Measurements from ENCODE around the gene LCE2B.
"Not testable (repeated sequence)": the region's sequence is repeated elsewhere in the genome, so short reads cannot be mapped to it uniquely, and the experiment has no call there.

The LCE2B gene

GRCh38 chr1:152685823-152686222 lies at the start of gene LCE2B:
TSS of gene LCE2B (plus strand) at chr1:152686123. CDS start at chr1:152686844, 721 bp downstream.
- ATAC-seq, DNase-seq: not testable (repeated sequence)

GRCh38 chr1:152640351-152640750 lies 45.6 kb upstream of the LCE2B start:
- DNase-seq (no peak), ATAC-seq (no peak)

- ATAC-seq: no peak
- DNase-seq: no peak
These were observed 42.0 kb upstream of the LCE2B start for GRCh38 chr1:152643945-152644344.

GRCh38 chr1:152645146-152645545 lies 40.8 kb upstream of the LCE2B start:
- DNase-seq (no peak), ATAC-seq (no peak)

- ATAC-seq (no peak), DNase-seq (no peak)
These were observed 39.3 kb upstream of the LCE2B start for GRCh38 chr1:152646656-152647055.

GRCh38 chr1:152654110-152654509 lies 31.8 kb upstream of the LCE2B start:
- peak; percentile 65 for DNase-seq
- ATAC-seq: no peak

- ATAC-seq: no peak
These were observed 29.5 kb upstream of the LCE2B start for GRCh38 chr1:152656459-152656858.

GRCh38 chr1:152657677-152658076 lies 28.2 kb upstream of the LCE2B start:
- no peak for DNase-seq
- no peak for ATAC-seq

More at GRCh38 chr1:152656459-152656858, 29.5 kb upstream of the LCE2B start:
- no peak for DNase-seq

- ATAC-seq (no peak), DNase-seq (no peak)
These were observed 27.3 kb upstream of the LCE2B start for GRCh38 chr1:152658649-152659048.

GRCh38 chr1:152663098-152663497 lies 22.8 kb upstream of the LCE2B start, which contains the start of gene LCE2D:
TSS of gene LCE2D (plus strand) at chr1:152663380. CDS start at chr1:152664106, 726 bp downstream.
- no peak for DNase-seq
- no peak for ATAC-seq

- ATAC-seq, DNase-seq: not testable (repeated sequence)
These were observed 19.8 kb upstream of the LCE2B start for GRCh38 chr1:152666171-152666570.

- no peak for ATAC-seq
- DNase-seq: no peak
These were observed 18.3 kb upstream of the LCE2B start for GRCh38 chr1:152667648-152668047.

- ATAC-seq: no peak
- DNase-seq: no peak
These were observed 12.9 kb upstream of the LCE2B start for GRCh38 chr1:152673016-152673415.

GRCh38 chr1:152674983-152675382 lies 10.9 kb upstream of the LCE2B start, which contains the start of gene LCE2C:
TSS of gene LCE2C (plus strand) at chr1:152675279. CDS start at chr1:152676016, 737 bp downstream.
- ATAC-seq: not testable (repeated sequence)

GRCh38 chr1:152679459-152679858 lies 6.5 kb upstream of the LCE2B start:
- no peak for ATAC-seq
- no peak for DNase-seq

More at GRCh38 chr1:152674983-152675382, 10.9 kb upstream of the LCE2B start, which contains the start of gene LCE2C:
- DNase-seq: not testable (repeated sequence)

- DNase-seq (no peak), ATAC-seq (no peak)
These were observed 4.3 kb upstream of the LCE2B start for GRCh38 chr1:152681616-152682015.

- ATAC-seq (no peak), DNase-seq (no peak)
These were observed 2.1 kb upstream of the LCE2B start for GRCh38 chr1:152683846-152684245.

GRCh38 chr1:152697701-152698600 lies 12.0 kb downstream of the LCE2B start, which contains the start of gene LCE2A:
TSS of gene LCE2A (plus strand) at chr1:152698345. CDS start at chr1:152698902, 557 bp downstream.
- DNase-seq (no peak), ATAC-seq (no peak)

GRCh38 chr1:152699746-152700145 lies 13.8 kb downstream of the LCE2B start:
- ATAC-seq: no peak
- DNase-seq: no peak

GRCh38 chr1:152707860-152708259 lies 21.9 kb downstream of the LCE2B start, which contains the start of gene LCE4A:
TSS of gene LCE4A (plus strand) at chr1:152708160. CDS start at chr1:152709076, 916 bp downstream.
- ATAC-seq: no peak
- DNase-seq: no peak

GRCh38 chr1:152718238-152718637 lies 32.3 kb downstream of the LCE2B start:
- DNase-seq: no peak

GRCh38 chr1:152725261-152725660 lies 39.3 kb downstream of the LCE2B start:
- DNase-seq (no peak), ATAC-seq (no peak)

More at GRCh38 chr1:152718238-152718637, 32.3 kb downstream of the LCE2B start:
- no peak for ATAC-seq

GRCh38 chr1:152728986-152729385 lies 43.1 kb downstream of the LCE2B start:
- ATAC-seq: no peak
- DNase-seq: no peak
